ENCODE results near the gene PCDHGA10. TPM values are rescaled to one million over a fixed set of nuclear protein-coding genes. Genes with fewer than 3 reads are reported as not detected.

Gene PCDHGA10
- total RNA-seq, 1 donor from 2014 or later, result 4.7 TPM

- no peak for DNase-seq (ENCODE audit: low spot score)
- Histone ChIP-seq H3K9ac (no peak within 1 kb of the TSS), H3F3A (ENCODE audit: low read depth) (no peaks in the 10 kb centered on the region), H3K27me3 (no peaks in the 10 kb centered on the region), H3K4me2 (no peak within 1 kb of the TSS), H2AFZ (replicated peaks) (no peak within 1 kb of the TSS), H3K27ac (no peak within 1 kb of the TSS), H3K36me3 (no peaks in the 10 kb centered on the region), H3K79me2 (ENCODE audit: low read depth) (no peaks in the 10 kb centered on the region), H3K9me3 (ENCODE audit: low read depth) (peaks cover 3% of the 10 kb centered on the region), H3K4me3 (no peak within 1 kb of the TSS), H4K20me1 (ENCODE audit: low read depth) (no peaks in the 10 kb centered on the region), H3K4me1 (no peaks in the 10 kb centered on the region)
- Mint-ChIP-seq H3K36me3 (peaks cover 4% of the 10 kb centered on the region), H3K9me3 (peaks cover 55% of the 10 kb centered on the region), H3K4me3 (no peak within 1 kb of the TSS), H3K27me3 (ENCODE audit: insufficient read depth, low read depth) (peaks cover 8% of the 10 kb centered on the region), H3K4me1 (no peaks in the 10 kb centered on the region), H3K27ac (no peak within 1 kb of the TSS)
- TF ChIP-seq EZH2phosphoT487 (IDR thresholded peaks at IDR 0.05) (no peak), EZH2 (IDR thresholded peaks at IDR 0.05) (no peak)
- TF ChIP-seq, protein P1, sequence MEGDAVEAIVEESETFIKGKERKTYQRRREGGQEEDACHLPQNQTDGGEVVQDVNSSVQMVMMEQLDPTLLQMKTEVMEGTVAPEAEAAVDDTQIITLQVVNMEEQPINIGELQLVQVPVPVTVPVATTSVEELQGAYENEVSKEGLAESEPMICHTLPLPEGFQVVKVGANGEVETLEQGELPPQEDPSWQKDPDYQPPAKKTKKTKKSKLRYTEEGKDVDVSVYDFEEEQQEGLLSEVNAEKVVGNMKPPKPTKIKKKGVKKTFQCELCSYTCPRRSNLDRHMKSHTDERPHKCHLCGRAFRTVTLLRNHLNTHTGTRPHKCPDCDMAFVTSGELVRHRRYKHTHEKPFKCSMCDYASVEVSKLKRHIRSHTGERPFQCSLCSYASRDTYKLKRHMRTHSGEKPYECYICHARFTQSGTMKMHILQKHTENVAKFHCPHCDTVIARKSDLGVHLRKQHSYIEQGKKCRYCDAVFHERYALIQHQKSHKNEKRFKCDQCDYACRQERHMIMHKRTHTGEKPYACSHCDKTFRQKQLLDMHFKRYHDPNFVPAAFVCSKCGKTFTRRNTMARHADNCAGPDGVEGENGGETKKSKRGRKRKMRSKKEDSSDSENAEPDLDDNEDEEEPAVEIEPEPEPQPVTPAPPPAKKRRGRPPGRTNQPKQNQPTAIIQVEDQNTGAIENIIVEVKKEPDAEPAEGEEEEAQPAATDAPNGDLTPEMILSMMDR (IDR thresholded peaks at IDR 0.05), result no peak
Measured at GRCh38 chr5:141369994-141370848, 42.6 kb upstream of the PCDHGA10 start, which contains the start of gene PCDHGB3. PCDHGB3 (plus strand) TSS chr5:141370242; CDS start chr5:141370395, 153 bp downstream.

DNA sequence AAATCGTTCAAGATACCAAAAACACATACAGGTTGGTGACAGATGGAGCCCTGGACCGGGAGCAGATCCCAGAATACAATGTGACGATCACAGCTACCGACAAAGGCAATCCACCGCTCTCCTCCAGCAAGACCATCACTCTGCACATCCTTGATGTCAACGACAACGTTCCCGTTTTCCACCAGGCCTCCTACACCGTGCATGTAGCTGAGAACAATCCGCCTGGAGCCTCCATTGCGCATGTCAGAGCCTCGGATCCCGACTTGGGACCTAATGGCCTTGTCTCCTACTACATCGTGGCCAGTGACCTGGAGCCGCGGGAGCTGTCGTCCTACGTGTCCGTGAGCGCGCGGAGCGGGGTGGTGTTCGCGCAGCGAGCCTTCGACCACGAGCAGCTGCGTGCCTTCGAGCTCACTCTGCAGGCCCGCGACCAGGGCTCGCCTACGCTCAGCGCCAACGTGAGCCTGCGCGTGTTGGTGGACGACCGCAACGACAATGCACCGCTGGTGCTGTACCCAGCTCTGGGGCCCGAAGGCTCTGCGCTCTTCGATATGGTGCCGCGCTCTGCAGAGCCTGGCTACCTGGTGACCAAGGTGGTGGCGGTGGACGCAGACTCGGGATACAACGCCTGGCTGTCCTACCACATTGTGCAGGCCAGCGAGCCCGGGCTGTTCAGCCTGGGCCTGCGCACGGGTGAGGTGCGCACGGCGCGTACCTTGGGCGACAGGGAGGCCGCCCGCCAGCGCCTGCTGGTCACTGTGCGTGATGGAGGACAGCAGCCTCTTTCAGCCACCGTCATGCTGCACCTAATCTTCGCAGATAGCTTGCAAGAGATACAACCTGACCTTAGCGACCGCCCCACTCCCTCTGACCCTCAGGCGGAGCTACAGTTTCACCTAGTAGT, 41.0 kb upstream of the PCDHGA10 start:
- H3K27me3 ChIP-seq, result no peaks in the 10 kb centered on the region
- H3K4me3 Mint-ChIP-seq, result no peak overlapping the region
- peaks cover 7% of the 10 kb centered on the region for H3K27me3 Mint-ChIP-seq (ENCODE audit: insufficient read depth, low read depth)
- no peaks in the 10 kb centered on the region for H3K79me2 ChIP-seq (ENCODE audit: low read depth)
- DNase-seq (ENCODE audit: low spot score), result no peak
- H3K36me3 Mint-ChIP-seq, result peaks cover 4% of the 10 kb centered on the region
- H3K9me3 Mint-ChIP-seq, result peaks cover 52% of the 10 kb centered on the region
- TF ChIP-seq, protein P1 (IDR thresholded peaks at IDR 0.05), result no peak
- no peak for TF ChIP-seq EZH2phosphoT487 (IDR thresholded peaks at IDR 0.05)
- TF ChIP-seq EZH2 (IDR thresholded peaks at IDR 0.05), result no peak
- H3K9ac ChIP-seq, result no peak overlapping the region
- no peak overlapping the region for H3K27ac ChIP-seq
- H3K27ac Mint-ChIP-seq, result no peak overlapping the region
- H3F3A ChIP-seq (ENCODE audit: low read depth), result no peaks in the 10 kb centered on the region
- H3K36me3 ChIP-seq, result no peaks in the 10 kb centered on the region
- no peaks in the 10 kb centered on the region for H4K20me1 ChIP-seq (ENCODE audit: low read depth)
- no peak overlapping the region for H3K4me3 ChIP-seq
- no peaks in the 10 kb centered on the region for H3K4me1 Mint-ChIP-seq
- H3K9me3 ChIP-seq (ENCODE audit: low read depth), result peaks cover 3% of the 10 kb centered on the region
- H3K4me1 ChIP-seq, result no peaks in the 10 kb centered on the region
- H2AFZ ChIP-seq (replicated peaks), result no peak overlapping the region
- no peak overlapping the region for H3K4me2 ChIP-seq

GRCh38 chr5:141373673-141374317, 39.0 kb upstream of the PCDHGA10 start, which contains the start of gene PCDHGA6:
PCDHGA6 (plus strand) TSS chr5:141373891; CDS start chr5:141374084, 193 bp downstream.
- Mint-ChIP-seq H3K9me3 (peaks cover 53% of the 10 kb centered on the region), H3K4me1 (no peaks in the 10 kb centered on the region), H3K36me3 (peaks cover 4% of the 10 kb centered on the region), H3K27me3 (ENCODE audit: insufficient read depth, low read depth) (peaks cover 9% of the 10 kb centered on the region), H3K4me3 (no peak within 1 kb of the TSS), H3K27ac (no peak within 1 kb of the TSS)
- no peak within 1 kb of the TSS for H3K4me3 ChIP-seq
- H3K4me2 ChIP-seq, result no peak within 1 kb of the TSS
- TF ChIP-seq EZH2phosphoT487 (IDR thresholded peaks at IDR 0.05) (no peak), EZH2 (IDR thresholded peaks at IDR 0.05) (no peak)
- TF ChIP-seq, protein P1 (IDR thresholded peaks at IDR 0.05), result no peak
- no peaks in the 10 kb centered on the region for H3K27me3 ChIP-seq
- no peaks in the 10 kb centered on the region for H3F3A ChIP-seq (ENCODE audit: low read depth)
- H2AFZ ChIP-seq (replicated peaks), result no peak within 1 kb of the TSS
- H3K4me1 ChIP-seq, result no peaks in the 10 kb centered on the region
- no peaks in the 10 kb centered on the region for H4K20me1 ChIP-seq (ENCODE audit: low read depth)
- no peak within 1 kb of the TSS for H3K9ac ChIP-seq
- DNase-seq (ENCODE audit: low spot score), result no peak
- no peak within 1 kb of the TSS for H3K27ac ChIP-seq
- H3K36me3 ChIP-seq, result no peaks in the 10 kb centered on the region
- no peaks in the 10 kb centered on the region for H3K79me2 ChIP-seq (ENCODE audit: low read depth)
- peaks cover 3% of the 10 kb centered on the region for H3K9me3 ChIP-seq (ENCODE audit: low read depth)
